Inflammatory macrophage (primary cell): ENCODE results near the gene CCDC200.
"Not testable (repeated sequence)": the region's sequence is repeated elsewhere in the genome, so short reads cannot be mapped to it uniquely, and the experiment has no call there.

Experiments
- DNase-seq, 2 donors: peaks; one replicate each; pipeline ENCODE4 v3.0.0-alpha.2; 2020 to 2022

Gene CCDC200

DNA sequence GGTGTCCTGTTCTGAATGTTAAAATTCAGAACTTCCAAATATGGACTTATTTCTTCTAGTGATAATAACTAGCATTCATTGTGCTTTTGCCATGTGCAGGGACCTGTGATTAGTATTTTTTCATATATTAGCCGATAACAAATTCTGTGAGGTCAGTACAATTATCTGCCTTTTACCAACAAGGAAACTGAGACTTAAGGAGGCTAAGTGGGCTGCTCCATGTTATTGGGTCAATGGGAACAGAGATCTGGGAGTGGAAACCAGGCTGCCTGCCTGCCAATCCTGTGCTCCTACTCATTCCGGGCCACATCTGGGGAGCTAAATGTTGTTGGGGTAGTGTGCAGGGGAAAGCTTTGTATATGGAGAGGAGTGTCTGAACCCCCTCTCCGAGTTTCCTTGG, 13.1 kb downstream of the CCDC200 start:
- DNase-seq = no peak

DNA sequence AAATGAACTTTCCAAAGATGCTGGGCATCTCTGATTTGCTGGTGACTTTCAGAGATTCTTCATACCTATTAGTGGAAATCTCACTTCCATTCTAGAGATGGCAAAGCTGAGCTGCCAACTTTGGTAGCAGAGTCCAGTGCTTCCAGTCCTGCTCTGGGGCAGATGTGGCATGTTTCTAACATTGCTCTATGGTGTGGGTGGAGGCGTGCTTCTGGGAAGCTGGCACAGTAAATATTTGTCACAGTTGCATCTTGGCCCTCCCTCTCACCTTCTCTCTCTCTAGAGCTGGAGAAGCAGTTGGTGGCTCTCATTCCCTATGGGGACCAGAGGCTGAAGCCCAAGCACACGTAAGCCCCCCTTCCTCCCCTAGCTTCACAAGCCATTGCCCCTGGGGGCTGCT, 14.9 kb downstream of the CCDC200 start:
- DNase-seq = no peak

DNA sequence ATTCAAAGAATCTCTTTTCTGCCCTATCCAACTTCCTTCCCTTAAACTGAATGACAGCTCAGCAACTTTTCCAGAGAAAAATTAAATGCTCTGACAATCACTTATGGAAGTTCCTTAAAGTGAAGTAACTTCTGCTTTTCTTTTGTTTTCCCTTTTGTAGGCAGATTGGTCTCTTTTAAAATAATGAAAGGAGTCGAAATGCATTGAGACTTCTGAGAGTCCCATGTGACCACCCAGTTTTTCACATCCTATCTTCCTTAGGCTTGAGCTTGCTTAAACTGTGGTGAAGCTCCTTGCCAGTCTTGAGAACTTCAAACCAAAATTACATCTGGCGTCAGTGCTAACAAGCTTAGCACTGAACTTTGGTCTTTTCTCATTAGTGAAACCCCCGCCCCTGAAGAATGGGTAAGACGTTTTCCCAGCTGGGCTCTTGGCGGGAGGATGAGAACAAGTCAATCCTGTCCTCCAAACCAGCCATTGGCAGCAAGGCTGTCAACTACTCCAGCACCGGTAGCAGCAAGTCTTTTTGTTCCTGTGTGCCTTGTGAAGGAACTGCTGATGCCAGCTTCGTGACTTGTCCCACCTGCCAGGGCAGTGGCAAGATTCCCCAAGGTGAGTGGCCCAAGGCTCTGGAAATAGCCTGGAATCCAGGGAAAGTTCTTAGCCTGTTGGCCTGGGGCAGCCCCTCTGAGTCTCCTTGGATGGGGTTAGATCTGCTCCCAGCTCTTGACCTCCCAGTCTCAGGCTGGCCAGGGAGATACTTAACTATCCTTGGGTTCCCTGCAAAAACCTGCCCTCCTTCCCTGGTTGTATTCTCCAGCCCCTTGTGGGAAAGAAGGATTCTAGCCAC, 15.6 kb downstream of the CCDC200 start:
- DNase-seq = peak; percentile 67 to 86

DNA sequence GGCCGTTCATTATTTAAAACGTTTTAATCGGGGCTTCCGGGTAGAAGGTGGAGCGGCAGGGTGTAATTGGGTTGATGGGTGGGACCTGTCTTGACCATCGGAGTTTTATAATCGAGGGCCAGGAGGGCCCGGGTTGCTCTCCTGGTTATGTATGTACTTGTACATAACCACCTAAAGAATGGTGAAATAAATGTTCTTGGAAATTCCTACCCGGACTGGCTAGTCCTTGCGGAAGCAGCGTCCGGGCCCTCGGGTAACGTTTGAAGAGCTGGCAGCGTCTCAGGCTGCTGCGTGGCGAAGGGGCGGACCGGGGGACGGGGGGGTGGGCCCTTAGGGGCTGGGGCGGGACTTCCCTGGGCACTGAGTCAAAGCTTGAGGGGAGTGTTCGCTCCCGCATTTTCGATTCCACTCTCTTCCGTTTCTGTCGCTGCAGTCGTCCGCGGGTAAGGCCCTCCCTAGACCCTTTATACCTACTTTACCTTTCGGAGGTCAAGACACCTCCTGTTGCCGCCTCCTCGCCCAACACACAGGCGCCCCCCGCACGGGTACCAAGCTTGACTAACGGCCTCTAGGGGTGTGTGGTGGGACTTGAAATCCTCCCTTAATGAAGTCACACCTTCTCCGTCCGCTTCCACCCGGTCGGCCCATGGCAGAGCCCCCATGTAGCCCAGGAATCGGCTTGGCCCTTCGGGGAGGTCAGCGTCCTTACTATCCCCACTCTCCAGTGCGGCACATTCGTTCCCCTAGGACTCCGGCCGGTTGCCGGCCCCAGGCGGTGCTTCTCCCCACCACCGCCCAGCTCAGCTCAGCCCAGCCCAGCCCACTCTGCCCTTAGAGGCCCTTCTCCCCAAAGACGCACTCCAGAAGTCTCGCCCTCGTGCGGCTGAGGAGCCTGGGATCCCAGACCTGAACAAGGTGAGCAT, 16.7 kb downstream of the CCDC200 start, which contains the start of gene TMEM106A:
Gene TMEM106A (plus strand): TSS at position 396 of the 923 bp plus-strand sequence. CDS start 1,167 bp downstream, outside the sequence.
- peak; percentile 74 to 82 for DNase-seq

DNA sequence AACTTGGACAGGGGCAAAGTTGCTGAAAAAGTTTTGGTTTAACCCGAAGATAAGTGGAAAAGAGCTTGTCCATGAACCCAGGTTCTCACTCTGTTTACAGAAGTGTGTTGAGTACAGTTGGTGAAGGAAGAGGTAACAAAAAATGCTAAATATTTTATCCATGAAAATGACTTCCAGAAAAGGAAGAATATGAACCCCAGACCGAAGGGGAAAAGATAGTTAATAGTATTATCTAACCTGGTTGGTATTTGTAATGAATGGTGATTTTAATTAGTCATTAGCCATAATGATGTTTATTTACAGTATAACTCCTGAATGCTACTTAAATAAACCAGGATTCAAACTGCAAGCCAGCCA, 17.3 kb downstream of the CCDC200 start:
- no peak for DNase-seq

GRCh38 chr17:43210576-43210975, 17.8 kb downstream of the CCDC200 start:
- DNase-seq = no peak

GRCh38 chr17:43203013-43203412, 25.4 kb downstream of the CCDC200 start:
- DNase-seq = not testable (repeated sequence)

GRCh38 chr17:43200127-43200526, 28.3 kb downstream of the CCDC200 start:
- no peak for DNase-seq

GRCh38 chr17:43199633-43200032, 28.8 kb downstream of the CCDC200 start:
- no peak for DNase-seq

DNA sequence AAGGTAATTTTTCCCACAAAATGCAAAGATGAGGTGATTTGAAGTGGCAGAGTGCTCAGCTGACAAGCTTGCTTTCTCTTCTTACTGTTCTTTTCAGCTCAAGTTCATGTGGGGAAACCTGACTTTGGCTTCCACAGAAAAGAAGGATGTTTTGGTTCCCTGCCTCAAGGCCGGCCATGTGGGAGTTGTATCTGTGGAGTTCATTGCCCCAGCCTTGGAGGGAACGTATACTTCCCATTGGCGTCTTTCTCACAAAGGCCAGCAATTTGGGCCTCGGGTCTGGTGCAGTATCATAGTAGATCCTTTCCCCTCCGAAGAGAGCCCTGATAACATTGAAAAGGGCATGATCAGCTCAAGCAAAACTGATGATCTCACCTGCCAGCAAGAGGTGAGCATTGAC, 35.2 kb downstream of the CCDC200 start:
- no peak for DNase-seq

- DNase-seq = not testable (repeated sequence)
These were observed 41.8 kb downstream of the CCDC200 start for GRCh38 chr17:43186656-43187055.

- no peak for DNase-seq
These were observed 44.5 kb downstream of the CCDC200 start for GRCh38 chr17:43183921-43184320.

DNA sequence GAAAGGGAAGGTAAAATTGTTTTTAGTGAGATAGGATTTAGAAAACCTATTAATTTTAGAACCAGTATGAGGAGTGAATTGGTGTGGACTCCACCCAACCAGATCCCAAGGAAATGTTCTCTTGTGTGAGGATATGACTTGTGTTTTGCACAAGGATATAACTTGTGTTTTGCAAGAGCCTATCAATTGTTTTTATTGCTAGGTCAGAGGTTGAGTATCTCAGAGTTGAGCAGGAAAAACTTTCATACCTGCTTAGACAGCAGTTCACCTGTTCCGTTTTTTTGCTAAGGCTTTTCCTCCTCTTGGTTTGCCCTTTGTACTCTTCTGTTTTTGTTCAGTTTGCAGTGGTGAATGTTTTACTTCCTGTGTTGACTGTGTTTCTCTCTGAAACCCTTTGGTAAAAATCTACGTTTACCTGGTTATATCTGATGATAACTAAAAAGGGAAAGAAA, 52.3 kb downstream of the CCDC200 start:
- DNase-seq = no peak

- DNase-seq = no peak
These were observed 53.0 kb downstream of the CCDC200 start for GRCh38 chr17:43175213-43176118.

- DNase-seq = peak; percentile 92 to 95
These were observed 56.6 kb downstream of the CCDC200 start for GRCh38 chr17:43171586-43172487.
